ENCODE measurements around the gene THEMIS.

GRCh38 chr6:127784468-127784867 is 116.4 kb downstream of the THEMIS start:
- TF ChIP-seq POLR2A (IDR thresholded peaks at IDR 0.05; ENCODE audit: low read depth, low read length): no peak
- no peak for TF ChIP-seq TAF1 (IDR thresholded peaks at IDR 0.05; ENCODE audit: low read depth, low read length)
- TF ChIP-seq POLR2AphosphoS5 (IDR thresholded peaks at IDR 0.05; ENCODE audit: low read depth, low read length): no peak
- no peak for TF ChIP-seq POU2F2 (IDR thresholded peaks at IDR 0.05; ENCODE audit: low read depth, low read length)

All from GM12891 (cell line).